ENCODE results near the gene ST6GALNAC4.

Gene ST6GALNAC4

DNA sequence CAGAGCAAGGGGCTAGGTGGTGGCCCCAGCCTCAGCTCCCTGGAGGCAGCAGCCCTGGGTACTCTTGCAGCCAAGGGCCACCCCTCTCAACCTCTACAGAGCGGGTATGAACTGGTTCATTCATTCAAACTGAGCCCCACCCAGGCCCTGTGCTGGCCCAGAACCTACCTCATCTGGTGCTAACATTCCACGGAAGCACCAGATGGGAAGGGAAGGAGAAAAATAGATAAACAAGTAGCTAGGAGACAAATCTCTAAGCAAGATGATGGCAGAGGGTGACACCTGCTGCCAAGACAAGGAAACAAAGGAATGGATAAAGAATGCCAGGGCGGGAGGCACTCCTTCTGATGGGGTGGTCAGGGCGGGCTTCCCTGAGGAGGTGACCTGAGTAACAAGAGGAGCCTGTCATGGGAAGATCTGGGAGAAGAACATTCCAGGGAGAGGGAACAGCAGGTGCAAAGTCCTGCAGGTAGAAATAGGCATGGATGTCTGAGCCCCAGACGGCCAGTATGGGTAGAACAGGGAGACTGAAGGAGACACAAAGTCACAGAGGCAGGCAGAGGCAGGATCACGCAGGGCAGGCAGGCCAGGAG, 6.1 kb downstream of the ST6GALNAC4 start:
- DNase-seq = no peak

DNA sequence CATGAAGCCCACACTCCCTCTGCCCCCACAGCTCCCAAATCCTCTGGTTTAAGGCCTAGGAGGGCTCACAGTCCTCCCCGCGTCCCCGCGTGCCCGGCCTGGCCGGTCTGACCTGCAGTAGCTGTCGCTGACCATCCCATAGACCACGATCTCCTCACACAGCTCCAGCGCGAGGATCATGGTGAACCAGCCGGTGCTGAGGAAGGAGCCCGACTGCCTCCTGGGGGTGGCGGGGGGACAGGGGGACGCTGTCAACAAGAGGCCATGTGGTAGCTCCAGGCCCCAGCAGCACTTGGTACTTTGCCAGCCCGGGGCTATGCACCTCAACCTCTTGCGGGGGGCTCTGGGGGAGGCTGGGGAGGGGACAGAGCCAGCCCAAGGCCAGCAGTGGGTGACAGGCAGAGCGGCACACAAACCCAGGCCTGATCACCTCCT, 7.0 kb downstream of the ST6GALNAC4 start:
- no peak for DNase-seq

DNA sequence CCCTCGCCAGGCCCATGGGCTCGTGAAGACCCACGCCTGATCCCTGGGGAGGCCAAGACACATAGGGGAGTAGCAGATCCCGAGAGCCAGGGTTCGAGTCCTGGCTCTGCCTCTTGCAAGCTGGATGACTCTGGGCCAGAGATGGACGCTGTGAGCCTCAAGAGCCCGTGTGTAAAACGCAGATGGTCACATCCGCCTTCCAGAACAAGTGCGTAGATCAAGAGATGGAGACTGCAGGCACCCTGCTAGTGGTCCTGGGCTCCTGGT, 8.2 kb downstream of the ST6GALNAC4 start:
- DNase-seq = no peak

DNA sequence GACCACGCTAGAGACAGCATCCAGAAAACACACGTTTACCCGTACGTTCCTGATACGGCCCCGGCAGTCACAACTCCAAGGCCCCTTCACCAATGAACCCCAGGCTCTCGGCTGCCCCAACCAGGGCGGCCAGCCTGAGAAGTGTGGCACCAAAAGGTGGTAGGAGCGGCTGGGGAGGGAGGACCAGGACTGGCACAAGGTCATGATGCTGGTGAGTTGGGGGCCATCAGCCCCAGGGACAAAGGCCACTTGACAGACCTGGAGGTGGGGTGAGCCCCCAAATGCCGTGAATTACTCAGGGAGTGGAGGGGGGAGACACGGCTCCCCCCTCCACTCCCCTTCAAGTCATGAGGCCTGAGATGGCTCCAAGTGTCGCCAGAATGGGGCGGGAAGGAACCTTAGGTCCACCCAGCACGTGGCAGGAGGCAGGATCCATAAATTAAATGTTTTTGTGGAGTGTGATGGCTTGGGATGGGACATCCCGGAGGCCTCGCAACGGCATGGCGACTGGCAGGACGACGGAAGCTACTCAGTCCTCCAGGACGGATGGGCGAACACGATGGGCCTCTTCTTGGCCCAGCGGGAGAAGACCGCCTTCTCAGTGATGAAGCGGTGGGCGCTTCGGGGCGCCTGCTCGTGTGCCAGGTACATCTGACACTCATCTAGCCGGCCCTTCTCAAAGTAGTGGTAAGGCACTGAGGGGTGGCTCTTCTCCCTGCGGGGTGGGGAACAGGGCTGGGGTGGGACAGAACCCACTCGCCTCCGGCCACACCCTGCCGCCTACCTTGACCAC, 8.8 kb downstream of the ST6GALNAC4 start:
- DNase-seq = no peak

DNA sequence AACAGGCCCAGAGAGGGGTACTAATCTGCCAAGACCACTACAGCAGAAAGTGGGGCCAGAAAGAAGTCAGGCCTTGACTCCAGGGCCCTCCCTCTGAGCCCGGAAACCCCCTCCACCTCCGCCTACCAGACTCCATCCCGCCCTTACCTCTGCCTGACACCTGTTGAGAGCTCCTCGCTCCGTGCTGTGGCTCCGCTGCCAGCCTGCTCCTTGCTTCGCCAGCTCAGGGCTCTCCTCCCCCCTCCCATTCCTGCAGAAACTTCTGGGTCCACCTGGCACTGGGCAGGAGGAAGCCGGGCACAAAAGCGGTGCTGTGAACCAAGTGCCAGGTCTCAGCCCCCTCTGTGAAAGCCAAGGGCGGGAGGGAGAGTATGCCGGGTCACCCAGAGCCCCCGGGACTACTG, 11.1 kb downstream of the ST6GALNAC4 start:
- DNase-seq = peak; percentile 80

DNA sequence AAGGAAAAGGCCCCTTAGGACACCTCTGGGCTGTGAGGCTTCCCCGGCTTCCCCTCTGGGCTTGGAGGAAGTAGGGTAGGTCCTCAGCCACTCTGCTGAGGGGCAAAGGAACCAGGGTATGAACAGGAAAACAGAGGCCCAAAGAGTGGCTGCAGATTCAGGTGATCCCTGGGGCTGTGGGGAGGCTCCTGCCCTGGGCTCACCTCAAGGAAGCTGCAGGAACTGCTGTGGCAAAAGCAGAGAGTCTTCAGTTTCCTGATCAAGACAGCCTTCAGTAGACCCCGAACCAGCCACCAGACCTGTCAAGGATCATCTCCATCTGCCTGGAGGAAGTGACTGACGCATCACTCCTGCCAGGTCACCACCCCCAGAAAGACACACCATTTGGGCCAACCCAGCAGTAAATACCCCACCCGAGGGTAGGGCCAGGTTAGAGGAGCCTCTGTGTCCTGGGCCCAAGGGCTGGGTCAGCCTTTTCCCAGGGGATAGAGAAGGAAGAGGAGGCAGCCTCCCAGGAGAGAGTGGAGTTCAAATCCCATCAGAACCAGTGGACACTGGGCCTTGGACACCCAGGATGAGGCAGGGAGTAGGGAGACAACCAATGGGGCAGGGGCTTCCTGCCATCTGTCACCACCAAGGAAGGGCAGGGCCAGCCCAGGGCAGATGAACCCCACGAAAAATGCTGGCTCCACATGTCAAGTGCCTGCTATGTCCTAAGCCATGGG, 11.7 kb downstream of the ST6GALNAC4 start:
- peak; percentile 73 for DNase-seq

DNA sequence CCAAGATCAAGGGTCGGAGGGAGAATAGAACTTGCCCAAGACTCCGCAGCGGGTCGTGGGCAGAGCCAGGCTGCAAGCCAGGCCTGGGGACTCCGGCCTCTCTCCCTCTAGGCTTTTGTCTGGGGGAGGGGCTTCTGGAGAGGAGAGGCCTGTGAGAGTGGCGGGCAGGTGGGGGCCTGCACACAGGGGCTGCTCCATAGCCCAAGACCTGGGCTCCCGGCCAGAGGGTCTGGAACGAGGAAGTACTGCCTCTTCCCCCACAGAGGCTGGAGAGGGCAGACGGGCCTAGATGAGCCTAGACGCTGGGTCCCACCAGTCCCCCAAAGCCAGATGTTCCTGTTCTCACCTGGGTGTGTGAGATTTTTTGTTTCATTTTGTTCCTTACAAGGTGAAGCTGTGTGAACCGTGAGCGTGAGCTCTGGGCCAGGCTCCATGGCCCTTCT, 12.3 kb downstream of the ST6GALNAC4 start:
- DNase-seq = no peak

DNA sequence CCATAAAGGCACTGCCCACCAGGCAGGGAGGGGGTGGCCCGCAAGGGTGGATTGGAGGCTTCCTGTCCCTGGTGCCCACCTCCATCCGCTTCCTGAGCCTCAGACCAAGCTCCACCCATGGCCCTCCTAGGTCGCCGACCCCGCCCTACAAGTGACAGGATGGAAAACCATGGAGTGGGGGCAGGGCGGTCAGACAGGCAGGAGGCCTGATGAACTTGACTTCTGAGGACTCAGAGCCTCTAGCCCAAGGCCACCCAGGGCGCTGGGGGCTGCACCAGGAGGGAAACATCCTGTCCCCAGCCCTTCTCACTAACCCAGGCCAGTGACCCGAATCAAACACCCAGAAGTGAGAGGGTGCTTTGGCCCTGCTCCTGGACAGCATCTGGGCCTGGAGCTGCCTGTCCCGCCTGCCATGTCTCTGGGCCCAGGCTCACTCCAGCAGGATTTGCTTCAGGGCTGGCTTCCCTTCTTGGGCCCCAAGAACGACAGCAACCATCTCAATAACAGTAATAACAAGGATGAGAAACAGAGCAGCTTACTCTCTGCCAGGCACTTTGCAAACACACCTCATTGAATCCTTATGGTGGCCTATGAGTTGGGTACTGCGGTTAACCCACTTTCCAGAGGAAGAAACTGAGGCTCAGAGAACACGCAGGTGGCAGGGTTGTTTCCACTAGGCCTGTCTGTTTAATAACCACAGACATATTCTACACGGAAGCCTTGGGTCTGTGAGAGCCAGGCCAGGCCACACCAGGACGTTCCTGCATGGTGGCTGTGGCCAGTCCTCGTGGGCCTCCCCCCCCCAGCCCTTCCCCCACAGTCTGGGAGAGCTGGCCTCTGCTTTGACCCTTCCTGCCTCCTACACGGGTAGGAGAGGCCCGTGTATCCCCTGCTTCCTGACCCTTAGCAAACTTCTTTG, 13.0 kb downstream of the ST6GALNAC4 start:
- peak; percentile 47 for DNase-seq

DNA sequence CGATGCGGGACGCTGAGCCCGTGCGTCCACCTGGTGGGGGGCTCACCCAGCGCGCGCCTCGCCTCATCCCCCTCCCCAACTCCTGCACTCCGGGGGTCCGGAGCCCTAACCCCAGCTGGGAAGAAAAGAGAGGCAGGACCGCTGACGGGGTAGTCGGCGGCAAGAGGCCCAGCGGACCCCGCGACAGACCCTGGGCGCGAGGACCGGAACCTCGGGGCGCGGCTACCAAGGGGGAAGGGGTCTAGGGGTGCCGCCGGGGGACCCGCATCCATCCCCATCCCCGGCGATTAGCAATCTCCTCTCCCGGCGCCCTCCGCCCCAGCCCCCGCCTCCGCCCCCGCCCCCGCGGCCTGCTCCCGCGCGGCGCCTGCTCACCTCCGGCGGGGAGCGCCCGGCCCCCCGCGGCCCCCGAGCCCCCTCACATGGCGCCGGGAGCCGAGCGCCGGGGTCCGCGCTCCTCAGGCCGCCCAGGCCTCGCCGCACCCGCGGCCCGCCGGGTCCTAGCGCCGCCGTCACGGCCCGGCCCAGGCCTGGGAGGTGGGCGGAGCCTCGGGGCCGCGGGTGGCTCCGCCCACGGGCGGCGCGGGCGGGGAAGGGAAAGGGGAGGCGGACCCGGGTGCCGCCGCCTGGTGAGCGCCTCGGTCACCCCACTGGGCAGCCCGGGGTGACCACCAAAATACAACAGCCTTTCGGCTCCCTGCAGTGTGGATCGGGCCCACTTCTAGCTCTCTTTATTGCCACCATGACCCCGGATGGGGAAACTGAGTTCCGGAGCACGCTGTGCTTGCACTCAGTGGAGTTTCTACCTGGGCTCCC, 17.5 kb downstream of the ST6GALNAC4 start, which contains the start of gene ST6GALNAC6:
TSS of gene ST6GALNAC6 (minus strand) at position 476 of the 816 bp plus-strand sequence. CDS start 1,622 bp downstream, outside the sequence.
- DNase-seq = peak; percentile 58

DNA sequence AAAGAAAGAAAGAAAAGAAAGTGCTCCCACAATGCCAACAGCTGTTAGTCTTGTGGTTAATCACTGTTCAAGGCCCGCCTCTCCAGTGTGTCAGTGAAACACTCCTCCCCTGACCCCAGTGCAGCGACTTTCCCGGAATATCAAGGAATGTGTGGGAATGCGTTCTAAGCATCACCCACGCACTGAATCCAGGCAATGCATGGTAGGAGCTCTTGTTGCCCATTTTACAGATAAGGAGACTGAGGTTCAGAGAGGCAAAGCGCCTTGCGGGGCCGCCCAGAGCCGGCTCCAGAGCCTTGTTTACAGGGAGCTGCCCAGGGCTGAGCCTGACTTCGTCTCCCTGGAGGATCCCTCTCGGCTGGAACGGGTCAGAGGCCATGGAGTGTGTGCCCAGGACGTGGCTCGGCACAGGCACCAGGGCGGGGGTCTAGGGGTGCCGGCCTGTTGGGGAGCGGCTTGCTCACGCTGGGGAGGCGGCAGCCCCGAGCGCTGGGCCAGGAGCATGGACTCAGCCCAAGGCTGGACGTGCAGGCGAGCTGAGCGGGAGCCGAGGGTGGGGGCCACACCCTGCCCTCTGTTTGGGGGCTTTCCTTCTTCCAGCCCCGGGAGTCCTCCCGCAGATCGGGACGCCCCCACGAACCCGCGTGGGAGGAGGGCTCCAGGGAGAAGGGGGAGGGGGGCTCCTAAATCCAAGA, 18.3 kb downstream of the ST6GALNAC4 start:
- no peak for DNase-seq

DNA sequence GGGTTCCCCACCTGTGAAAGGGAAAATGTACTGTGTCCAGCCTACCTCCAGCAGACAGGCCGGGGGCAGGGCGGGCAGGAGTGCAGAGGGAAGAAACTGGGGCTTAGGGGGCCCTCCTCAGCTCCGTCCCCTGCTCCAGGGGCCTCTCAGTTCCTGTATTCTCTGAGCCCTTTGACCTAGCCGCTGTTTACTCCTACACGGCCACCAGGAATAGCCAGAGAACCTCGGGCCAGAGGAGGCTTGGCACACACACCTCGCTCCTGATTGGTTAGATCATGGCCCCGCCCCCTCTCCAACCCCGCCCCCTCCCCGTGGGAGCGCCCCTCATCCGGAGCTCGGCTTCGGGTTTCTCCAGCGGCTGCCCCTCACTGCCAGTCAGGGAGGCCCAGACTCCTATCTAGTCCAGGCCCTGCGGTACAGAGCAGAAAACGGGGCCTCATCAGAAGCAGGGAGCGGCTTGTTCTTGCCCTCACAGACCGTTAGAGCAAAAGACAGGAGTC, 19.6 kb downstream of the ST6GALNAC4 start:
- DNase-seq = no peak

DNA sequence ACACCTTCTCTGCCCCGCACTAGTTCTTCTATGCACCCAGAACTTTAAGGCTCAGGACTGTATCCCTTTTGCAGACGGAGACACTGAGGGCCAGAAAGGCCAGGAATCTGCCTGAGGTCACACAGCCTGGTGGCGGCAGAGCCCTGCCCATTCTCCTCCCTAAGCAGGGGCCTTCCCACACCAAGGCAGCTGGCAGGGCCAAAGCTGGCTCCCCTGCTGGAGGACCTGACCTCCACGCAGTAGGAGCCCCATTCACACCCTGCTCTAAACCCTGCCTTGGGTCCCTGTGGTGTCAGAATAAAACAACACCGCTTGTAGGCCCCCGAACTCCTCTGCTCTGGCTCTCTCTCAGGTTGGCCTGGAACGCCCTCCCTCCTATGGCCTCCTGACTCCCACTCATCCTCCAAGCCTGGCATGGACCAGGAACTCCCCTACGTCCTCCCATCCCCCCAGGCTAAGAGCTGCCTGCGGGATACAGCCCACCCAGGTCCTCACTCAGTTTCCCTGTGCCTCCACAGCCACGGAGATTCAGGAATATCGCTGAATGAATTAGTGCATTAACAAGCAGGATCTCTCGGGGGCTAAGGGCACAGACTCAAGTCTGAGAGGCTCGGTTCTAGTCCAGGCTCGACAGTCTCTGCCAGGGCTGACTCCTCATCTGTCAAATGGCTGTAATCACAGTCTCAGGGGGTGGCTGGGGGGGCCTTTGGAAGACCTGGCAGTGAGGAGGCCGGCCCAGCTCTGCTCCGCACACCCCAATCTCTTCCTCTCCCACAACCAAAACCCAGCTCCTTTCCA, 20.2 kb downstream of the ST6GALNAC4 start:
- DNase-seq = no peak

DNA sequence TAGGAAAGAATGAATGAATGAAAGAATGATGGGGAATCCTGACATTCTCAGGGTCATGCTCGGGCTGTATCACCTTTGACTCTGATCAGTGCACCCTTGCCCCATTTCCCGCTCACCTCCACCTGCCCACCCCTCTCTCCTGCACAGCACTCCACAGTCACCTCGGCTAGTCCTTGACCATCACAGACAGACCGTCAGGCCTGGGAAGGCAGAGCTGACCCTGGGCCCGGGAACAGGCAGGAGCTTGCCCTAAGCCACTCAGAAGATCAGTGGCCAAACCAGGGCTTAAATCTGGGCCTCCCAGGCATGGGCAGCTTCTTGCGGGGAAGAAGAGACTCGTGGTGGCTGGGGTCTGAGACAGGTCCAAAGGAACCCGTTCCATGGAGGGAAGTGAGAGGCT, 21.0 kb downstream of the ST6GALNAC4 start:
- DNase-seq = no peak

DNA sequence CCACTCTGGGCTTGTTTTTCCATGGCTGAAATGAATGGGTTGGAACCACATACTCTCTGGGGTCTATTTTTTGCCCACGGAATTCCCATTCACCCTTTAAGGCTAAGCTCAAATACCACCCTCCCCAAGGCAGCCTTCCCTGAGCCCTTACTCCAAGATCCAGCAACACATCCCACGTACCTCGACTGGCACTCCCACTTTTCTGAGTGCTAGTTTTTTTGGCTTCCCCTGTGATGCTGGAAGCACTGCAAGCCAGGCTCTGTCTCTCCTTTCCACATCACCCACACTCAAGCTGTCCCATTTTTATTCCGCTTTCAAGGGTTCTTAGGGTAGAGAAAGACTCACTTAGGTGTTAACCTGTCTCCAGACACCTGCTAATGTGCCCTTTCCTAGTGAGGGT, 23.4 kb downstream of the ST6GALNAC4 start:
- DNase-seq = no peak

DNA sequence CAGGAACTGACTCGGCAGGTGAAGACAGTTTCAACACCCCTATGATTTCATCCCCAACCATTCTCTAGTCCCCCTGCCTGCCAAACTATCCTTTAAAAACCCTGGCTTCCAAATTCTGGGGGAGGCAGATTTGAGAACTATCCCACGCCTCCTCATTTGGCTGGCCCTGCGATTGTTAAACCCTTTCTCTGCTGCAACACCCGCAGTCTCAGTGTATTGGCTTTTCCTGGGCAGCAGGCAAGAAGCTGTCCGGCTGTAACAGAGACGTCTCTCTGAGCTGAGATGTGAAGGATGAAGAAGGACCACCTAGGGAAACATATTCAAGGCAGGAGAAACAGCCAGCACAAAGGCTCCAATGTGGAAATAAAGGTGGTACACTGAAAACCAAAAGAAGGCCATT, 24.0 kb downstream of the ST6GALNAC4 start:
- DNase-seq = no peak

DNA sequence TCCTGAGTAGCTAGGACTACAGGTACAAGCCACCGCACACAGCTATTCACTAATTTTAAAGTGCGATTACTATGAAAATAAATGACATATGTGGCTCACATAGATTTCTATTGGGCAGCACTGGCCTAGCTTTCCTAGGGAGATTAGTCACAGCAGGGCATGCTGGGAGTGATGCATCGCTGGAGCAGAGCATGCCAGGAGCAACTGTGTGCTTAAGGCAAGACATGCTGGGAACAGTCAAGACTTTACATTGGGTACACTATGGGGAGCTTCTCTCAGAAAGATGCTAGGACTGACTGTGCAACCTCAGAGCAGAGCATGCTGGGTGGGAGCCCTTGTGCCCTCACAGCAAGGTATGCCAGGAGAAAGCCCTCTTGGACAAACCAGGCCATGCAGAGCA, 26.8 kb downstream of the ST6GALNAC4 start:
- DNase-seq = no peak

DNA sequence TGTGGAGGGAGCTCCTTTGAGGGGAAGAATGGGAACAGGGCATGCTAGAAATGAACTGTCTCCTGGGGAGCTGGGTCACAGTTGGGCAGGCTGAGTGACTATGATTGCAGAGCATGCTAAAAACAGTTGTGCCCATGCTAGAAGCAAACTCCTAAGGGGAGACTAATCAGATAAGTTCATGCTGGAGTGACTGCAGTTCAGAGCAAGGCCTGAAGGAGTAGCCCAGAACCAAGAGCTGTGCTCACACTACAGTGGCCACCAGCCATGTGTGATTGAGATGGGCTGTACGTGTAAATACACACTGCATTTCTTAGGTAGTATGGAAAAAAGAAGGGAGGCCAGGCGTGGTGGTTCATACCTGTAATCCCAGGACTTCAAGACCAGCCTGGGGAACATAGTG, 29.0 kb downstream of the ST6GALNAC4 start:
- DNase-seq = no peak

DNA sequence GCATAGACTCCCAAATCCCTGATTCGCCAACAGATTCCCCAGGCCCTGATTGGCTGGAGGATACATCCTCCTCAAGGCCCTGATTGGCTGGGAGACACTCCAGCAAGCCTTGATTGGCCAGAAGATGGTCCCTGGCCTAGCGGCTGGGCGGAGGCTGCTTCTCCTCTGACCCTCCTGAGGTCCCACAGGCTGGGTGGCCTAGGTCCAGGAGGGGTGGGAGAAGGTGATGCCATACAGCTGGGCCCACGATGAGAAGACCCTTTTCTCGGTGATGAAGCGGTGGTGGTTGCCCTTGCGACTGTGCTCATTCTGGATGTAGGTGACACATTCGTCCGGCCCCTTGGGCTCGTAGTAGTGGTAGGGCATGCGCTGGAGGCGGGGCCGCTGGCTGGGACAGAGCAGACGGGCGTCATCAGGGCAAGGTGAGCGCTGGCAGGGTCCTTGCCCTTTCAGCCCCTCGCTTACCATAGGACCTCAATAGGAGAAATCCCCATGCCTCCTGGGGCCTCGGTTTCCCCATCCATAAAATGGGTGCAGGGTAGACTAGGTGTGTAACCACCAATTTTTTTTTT, 30.4 kb downstream of the ST6GALNAC4 start:
- no peak for DNase-seq

DNA sequence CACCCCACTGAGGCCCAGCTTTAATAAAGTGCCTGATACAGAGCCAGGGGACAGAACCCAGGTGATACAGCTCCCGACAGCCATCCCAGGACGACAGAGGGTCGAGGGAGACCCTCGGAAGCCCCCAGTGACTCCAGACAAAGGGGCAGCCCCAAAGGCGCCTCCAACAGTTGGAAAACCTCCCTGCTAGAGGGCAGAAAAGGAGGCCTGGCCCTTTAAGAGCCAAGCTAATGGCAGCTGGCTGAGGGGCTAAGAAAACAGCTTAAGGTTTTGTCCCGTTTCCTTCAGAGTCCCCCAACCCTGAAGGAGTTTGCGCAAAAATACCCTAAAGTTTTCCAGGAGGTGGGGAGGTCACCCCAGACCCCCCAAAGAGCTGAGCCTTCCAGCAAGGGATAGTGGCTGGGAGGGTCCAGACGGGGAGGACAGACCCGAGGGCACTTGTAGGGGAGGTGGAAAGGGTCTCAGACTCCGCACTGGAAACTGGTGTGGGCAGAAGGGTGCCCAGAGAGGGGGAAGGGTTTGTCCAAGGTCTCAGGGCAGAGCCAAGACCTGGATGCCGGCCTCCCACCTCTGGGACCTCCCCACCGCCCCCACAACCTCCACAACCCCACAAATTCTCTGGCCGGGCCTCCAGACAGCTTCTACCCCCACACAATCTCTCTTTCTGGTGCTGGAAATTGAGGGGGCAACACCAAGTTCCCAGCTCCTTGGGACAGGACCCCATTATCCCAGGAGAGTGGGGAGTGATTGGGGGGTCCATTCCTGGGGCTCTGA, 31.1 kb downstream of the ST6GALNAC4 start:
- no peak for DNase-seq

Data from effector CD4-positive, alpha-beta T cell (primary cell).